Mesodermal cell (in vitro differentiated cells): ENCODE results near the gene GRM3. TPM values are rescaled to one million over a fixed set of nuclear protein-coding genes. Genes with fewer than 3 reads are reported as not detected.
"Not testable (repeated sequence)": the region's sequence is repeated elsewhere in the genome, so short reads cannot be mapped to it uniquely, and the experiment has no call there.

Experiments used
- H3K27ac ChIP-seq: 2 replicates; pipeline ENCODE4 v1.7.0; 2013; ENCODE audit warnings: mild to moderate bottlenecking, low read depth, low read length, moderate library complexity; ENCODE audit not compliant: severe bottlenecking
- H3K36me3 ChIP-seq: 2 replicates; pipeline ENCODE4 v1.7.1; 2013; ENCODE audit warnings: mild to moderate bottlenecking, low read length, moderate library complexity; ENCODE audit not compliant: control insufficient read depth, insufficient read depth
- H3K4me1 ChIP-seq: one replicate; pipeline ENCODE4 v1.7.1; 2013; ENCODE audit warnings: mild to moderate bottlenecking, low read length; ENCODE audit not compliant: insufficient read depth, control insufficient read depth, poor library complexity, severe bottlenecking
- H3K4me3 ChIP-seq: 2 replicates; pipeline ENCODE4 v1.7.0; 2013; ENCODE audit warnings: low read length, control low read depth, mild to moderate bottlenecking; ENCODE audit not compliant: insufficient read depth, poor library complexity, severe bottlenecking; ENCODE audit errors: extremely low read depth
- H3K9me3 ChIP-seq: 2 replicates; pipeline ENCODE4 v1.7.1; 2013; ENCODE audit warnings: mild to moderate bottlenecking, low read length, moderate library complexity; ENCODE audit not compliant: control insufficient read depth
- WGBS, 2 experiments: methylation state at CpG; one replicate each; pipeline ENCODE4 v1.1.5; 2013; ENCODE audit warnings: missing lambda C conversion rate in 2 of 2; ENCODE audit not compliant: insufficient coverage in 2 of 2; 5-methylcytosine and 5-hydroxymethylcytosine counted together
- polyA plus RNA-seq, 2 experiments: library from polyadenylated mRNA; stranded (reverse); fragments of 50-300 nt; gene quantifications; one replicate each; pipeline ENCODE4 v1.2.3, GENCODE V29; 2013

GRM3 gene
- polyA plus RNA-seq (2013, experiment 1 of 2), result 1.7 TPM
- polyA plus RNA-seq (2013, experiment 2 of 2), result 1.1 TPM

DNA sequence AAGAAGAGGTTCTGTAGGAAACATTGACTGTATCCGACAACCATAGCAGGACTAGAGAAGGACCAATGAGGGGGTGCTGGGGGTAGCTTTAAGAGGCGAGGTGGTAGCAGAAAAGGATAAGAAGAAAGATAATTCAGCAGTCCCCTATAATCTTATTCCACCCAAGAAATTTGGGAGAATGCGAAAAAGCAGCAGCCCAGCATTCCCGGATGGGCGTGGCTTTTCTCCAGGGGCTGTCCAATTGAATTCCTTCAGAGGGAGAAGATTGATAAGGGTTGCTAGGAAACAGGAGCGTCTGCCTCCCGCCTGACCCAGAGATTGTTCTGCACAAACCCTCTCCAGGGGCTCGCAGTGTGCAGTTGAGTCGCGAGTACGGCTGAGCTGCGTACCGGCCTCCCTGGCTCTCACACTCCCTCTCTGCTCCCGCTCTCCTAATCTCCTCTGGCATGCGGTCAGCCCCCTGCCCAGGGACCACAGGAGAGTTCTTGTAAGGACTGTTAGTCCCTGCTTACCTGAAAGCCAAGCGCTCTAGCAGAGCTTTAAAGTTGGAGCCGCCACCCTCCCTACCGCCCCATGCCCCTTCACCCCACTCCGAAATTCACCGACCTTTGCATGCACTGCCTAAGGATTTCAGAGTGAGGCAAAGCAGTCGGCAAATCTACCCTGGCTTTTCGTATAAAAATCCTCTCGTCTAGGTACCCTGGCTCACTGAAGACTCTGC lies at the start of gene GRM3:
GRM3 (plus strand) TSS at position 349 of the 721 bp plus-strand sequence. CDS start 121,237 bp downstream, outside the sequence.
- peak within 1 kb of the TSS; percentile 36 for H3K4me3 ChIP-seq
- no peaks in the 10 kb centered on the region for H3K9me3 ChIP-seq

DNA sequence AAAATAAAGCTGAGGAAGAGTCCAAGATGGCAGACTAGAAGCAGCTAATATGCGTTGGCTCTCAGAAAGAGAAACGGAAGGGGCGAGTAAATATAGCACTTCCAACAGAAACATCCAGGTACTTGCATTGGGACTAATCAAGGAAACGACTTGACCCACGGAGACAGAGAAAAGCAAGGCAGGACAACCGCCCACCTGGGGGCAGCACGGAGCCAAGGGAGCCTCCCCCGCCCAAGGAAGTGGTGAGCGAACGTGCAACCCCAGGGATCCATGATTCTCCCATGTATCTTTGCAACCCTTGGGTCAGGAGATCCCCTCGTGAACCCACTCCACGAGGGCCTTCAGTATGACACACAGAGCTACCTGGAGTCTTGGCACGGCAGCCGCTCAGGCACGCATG lies 45.4 kb upstream of the GRM3 start:
- no peaks in the 10 kb centered on the region for H3K4me1 ChIP-seq
- H3K9me3 ChIP-seq, result no peaks in the 10 kb centered on the region
- 58 to 72% methylated on average over 11 to 13 of the region's 15 CpGs for WGBS, 2 experiments
- no peak overlapping the region for H3K27ac ChIP-seq
- H3K4me3 ChIP-seq, result no peak overlapping the region
- no peaks in the 10 kb centered on the region for H3K36me3 ChIP-seq

More for the DNA sequence above, at the start of gene GRM3:
- WGBS, 2 experiments, result 0% methylated on average over 11 to 16 of the region's 23 CpGs
- Histone ChIP-seq H3K4me1 (peaks cover 11% of the 10 kb centered on the region), H3K27ac (no peak within 1 kb of the TSS), H3K36me3 (no peaks in the 10 kb centered on the region)

DNA sequence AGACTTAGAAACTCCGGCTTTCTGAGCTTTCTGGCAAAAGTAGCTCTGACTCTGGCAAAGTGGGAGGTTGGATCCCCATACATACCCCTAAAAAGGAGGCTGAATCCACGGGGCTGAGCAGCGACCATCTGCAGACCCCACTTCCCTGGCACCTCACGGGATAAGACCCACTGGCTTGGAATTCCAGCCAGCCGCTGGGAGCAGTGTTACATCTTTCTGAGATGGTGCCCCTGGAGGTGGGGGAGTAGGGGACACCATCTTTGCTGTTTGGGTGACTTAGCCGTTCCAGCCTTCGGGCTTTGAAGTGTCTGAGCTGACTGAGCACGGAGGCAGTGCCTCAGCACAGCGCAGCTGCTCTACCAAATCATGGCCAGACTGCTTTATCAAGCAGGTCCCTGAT lies 45.0 kb upstream of the GRM3 start:
- Histone ChIP-seq H3K9me3 (no peaks in the 10 kb centered on the region), H3K4me3 (no peak overlapping the region), H3K4me1 (no peaks in the 10 kb centered on the region), H3K27ac (no peak overlapping the region), H3K36me3 (no peaks in the 10 kb centered on the region)
- WGBS, 2 experiments, result 94% methylated on average over 5 to 6 of the region's 9 CpGs

DNA sequence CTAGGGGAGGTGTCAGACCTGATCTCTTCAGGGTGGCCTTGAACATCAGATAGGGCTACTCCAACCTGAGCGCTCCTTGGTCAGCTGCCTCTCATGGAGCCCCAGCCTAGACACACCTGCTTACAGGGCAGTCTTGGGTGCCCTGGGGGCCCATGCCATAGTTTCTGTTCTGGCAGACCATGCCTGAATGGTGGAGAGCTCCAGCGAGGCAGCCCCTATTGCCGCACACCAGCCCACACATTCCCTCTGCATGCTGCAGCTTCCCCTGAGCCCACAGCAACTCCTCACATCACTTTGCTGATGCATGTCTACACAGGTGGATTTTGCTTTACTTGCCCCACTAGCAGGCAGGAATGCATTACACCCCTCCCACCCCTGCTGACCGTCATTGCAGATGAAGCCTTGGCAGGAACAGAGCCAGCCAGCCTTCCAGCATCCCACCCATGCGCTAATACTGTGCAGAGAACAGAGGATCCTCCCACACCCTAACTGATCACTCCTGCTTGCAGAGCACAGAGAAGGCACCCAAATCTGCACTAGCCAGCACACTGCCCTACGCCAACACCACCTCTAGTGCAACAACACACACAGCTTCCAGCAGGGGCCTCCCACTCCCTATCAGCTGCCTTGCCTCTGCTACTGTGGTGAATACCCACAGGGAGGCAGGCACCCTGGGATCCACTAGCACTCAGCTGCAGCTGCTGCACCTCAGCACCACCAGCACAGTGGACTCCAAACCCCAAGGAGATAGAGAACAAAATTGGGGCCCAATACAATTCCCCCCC lies 43.0 kb upstream of the GRM3 start:
- H3K27ac ChIP-seq, result no peak overlapping the region
- 92 to 94% methylated on average over 3 to 6 of the region's 6 CpGs for WGBS, 2 experiments
- H3K9me3 ChIP-seq, result no peaks in the 10 kb centered on the region
- H3K4me1 ChIP-seq, result no peaks in the 10 kb centered on the region
- H3K4me3 ChIP-seq, result no peak overlapping the region
- no peaks in the 10 kb centered on the region for H3K36me3 ChIP-seq

DNA sequence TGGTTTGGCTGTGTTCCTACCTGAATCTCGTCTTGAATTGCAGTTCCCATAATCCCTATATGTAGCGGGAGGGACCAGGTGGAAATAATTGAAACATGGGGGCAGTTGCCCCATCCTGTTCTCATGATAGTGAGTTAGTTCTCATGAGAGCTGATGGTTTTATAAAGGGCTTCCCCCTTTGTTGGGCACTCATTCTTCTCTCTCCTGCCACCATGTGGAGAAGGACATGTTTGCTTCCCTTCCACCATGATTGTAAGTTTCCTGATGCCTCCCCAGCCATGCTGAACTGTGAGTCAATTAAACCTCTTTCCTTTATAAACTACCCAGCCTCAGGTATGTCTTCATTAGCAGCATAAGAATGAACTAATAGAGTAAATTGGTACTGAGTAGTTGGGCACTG lies 28.0 kb upstream of the GRM3 start:
- H3K27ac ChIP-seq, H3K4me1 ChIP-seq, H3K9me3 ChIP-seq, H3K4me3 ChIP-seq, H3K36me3 ChIP-seq: not testable (repeated sequence)
- WGBS, 2 experiments, result 100% methylated on average over 1 of the region's 2 CpGs; no CpG with 5 or more reads in 1 of the 2 experiments

DNA sequence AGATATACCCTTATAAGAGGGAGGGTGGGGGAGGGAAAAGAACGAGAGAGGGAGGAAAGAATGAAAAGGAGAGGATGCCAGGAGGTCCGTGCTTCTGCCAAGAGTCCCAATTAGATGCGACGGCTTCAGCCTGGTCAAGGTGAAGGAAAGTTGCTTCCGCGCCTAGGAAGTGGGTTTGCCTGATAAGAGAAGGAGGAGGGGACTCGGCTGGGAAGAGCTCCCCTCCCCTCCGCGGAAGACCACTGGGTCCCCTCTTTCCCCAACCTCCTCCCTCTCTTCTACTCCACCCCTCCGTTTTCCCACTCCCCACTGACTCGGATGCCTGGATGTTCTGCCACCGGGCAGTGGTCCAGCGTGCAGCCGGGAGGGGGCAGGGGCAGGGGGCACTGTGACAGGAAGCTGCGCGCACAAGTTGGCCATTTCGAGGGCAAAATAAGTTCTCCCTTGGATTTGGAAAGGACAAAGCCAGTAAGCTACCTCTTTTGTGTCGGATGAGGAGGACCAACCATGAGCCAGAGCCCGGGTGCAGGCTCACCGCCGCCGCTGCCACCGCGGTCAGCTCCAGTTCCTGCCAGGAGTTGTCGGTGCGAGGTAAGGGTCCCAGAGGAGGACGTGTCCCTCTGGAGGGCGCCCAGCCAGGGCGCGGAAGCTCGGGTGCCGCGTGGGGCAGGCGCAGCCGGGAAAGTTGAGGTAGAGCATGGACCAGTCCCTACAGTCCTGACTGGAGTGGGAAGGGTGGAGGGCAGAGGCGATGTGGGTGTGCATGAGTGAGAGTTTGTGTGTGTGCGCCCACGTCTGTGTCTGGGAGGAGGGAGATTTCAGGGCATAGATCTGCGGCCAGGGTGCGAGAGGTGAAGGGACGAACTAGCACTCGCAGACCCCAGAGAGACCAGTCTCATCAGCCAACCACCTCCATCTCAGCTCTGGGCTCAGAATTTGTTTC lies 844 bp downstream of the GRM3 start:
- WGBS, 2 experiments, result 0 to 1% methylated on average over 22 to 34 of the region's 42 CpGs
- H3K36me3 ChIP-seq, result no peaks in the 10 kb centered on the region
- H3K4me3 ChIP-seq, result peak overlapping the region; percentile 36
- no peak overlapping the region for H3K27ac ChIP-seq
- peaks cover 11% of the 10 kb centered on the region for H3K4me1 ChIP-seq
- no peaks in the 10 kb centered on the region for H3K9me3 ChIP-seq

DNA sequence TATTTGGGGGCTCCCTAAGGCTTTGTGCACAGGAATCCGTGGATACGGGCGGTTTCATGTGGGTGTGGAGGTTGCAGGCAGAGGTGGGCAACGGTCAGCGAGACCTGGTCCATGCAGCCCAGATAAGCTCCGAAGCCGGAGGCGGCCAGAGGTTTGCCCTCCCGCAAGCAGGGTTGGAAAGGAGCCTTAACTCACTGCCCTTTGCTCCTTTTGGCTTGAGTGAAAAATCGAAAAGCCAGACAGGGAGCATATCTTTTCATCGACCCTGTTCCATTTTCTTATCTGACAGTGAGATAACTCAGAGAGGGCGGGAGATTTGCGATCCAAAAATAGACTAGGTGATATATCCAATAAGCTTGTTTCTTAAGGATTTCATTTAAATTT lies 1.5 kb downstream of the GRM3 start:
- H3K9me3 ChIP-seq, result no peaks in the 10 kb centered on the region
- peaks cover 11% of the 10 kb centered on the region for H3K4me1 ChIP-seq
- H3K4me3 ChIP-seq, result peak overlapping the region; percentile 36
- no peak overlapping the region for H3K27ac ChIP-seq
- no peaks in the 10 kb centered on the region for H3K36me3 ChIP-seq
- WGBS, 2 experiments, result 9 to 19% methylated on average over 6 to 8 of the region's 13 CpGs

DNA sequence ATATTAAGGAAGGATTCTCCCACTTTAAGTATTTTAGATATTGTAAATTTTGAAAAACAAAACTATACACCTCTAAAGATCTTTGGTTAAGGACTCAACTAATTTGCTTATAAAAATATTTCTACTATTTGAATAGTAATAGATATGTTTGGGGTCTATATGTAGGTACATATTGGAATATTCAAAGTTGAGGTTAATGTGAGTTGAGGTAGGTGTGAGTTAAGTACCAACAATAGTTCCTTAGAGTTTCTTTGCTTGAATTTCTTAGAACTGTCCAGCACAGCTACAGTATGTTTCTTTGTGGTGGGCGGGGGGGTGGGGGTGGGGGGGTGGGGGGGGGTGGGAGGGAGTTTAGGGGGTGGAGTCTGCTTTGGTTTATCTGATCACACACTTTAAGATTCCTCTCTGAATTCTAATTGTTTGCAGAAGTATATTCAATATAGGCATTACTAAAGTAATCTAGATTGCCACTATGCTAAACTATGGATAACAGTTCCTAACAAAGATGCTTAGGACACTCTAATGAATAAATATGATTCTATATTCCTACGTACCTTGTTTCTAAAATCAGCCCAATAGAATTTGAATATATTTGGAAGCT lies 2.1 kb downstream of the GRM3 start:
- Histone ChIP-seq H3K4me3 (no peak overlapping the region), H3K4me1 (peaks cover 11% of the 10 kb centered on the region), H3K9me3 (no peaks in the 10 kb centered on the region), H3K27ac (no peak overlapping the region), H3K36me3 (no peaks in the 10 kb centered on the region)
- no CpG with 5 or more reads among the region's 2 CpGs for WGBS, 2 experiments

DNA sequence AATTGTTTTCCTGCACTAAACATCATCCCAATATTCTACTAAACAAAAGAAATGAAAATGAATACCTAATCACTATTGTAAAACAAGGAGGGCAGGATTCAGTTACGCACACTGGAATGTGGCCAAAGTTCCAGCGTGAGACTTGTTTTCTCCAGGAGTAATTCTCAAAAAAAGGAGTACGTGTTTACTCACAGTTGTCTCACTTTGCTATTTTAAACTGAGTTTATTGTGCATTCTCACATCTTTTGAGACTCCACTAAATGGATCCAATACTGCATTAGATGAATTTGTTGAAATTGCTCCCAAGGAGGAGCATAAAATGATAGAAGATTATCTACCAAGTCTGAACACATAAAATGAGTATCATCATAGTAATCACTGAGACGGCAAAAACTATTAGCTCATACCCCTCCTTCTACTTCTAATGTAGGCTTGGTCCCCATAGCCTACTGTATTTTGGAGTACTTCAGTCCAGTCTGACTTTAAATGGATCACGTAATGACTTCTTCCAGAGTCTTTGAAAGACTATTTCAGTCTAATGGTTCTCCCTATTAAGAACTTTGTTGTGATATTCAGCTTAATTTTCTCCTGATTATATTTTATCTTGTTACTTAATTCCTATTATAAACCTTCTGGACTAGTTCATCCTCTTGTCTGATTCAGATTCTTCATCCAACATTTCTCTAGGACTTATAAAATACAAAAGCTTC lies 3.8 kb downstream of the GRM3 start:
- H3K4me1 ChIP-seq, result peaks cover 11% of the 10 kb centered on the region
- WGBS, 2 experiments, result 85 to 90% methylated on average over 2 to 3 of the region's 5 CpGs
- H3K27ac ChIP-seq, result no peak overlapping the region
- no peaks in the 10 kb centered on the region for H3K36me3 ChIP-seq
- no peak overlapping the region for H3K4me3 ChIP-seq
- no peaks in the 10 kb centered on the region for H3K9me3 ChIP-seq
